IPS DF 4.7 (cell line): ENCODE data around the gene CASP6.

Experiments used
- DNase-seq: peaks from one replicate; pipeline ENCODE4 v3.0.0-alpha.2; 2013; ENCODE audit warnings: low spot score; ENCODE audit errors: extremely low read depth

The CASP6 gene

GRCh38 chr4:109702950-109703663, at the start of gene CASP6:
TSS of gene CASP6 (minus strand) at chr4:109703445. CDS start at chr4:109703395, 50 bp downstream.
- peak; percentile 41 for DNase-seq

- DNase-seq: no peak
These were observed 49.3 kb upstream of the CASP6 start for GRCh38 chr4:109752525-109752924.

GRCh38 chr4:109751852-109752251, 48.6 kb upstream of the CASP6 start:
- DNase-seq: no peak

GRCh38 chr4:109750652-109751244, 47.5 kb upstream of the CASP6 start:
- DNase-seq: no peak

- DNase-seq: no peak
These were observed 46.3 kb upstream of the CASP6 start for GRCh38 chr4:109749388-109750082.

GRCh38 chr4:109748114-109748513, 44.9 kb upstream of the CASP6 start:
- no peak for DNase-seq

- DNase-seq: no peak
These were observed 43.5 kb upstream of the CASP6 start for GRCh38 chr4:109746728-109747127.

GRCh38 chr4:109745830-109746229, 42.6 kb upstream of the CASP6 start:
- DNase-seq: no peak

- no peak for DNase-seq
These were observed 36.3 kb upstream of the CASP6 start for GRCh38 chr4:109739547-109739946.

GRCh38 chr4:109738104-109738872, 35.0 kb upstream of the CASP6 start:
- DNase-seq: no peak

- DNase-seq: no peak
These were observed 32.5 kb upstream of the CASP6 start for GRCh38 chr4:109735566-109736365.

- no peak for DNase-seq
These were observed 30.5 kb upstream of the CASP6 start for GRCh38 chr4:109733728-109734127.

- no peak for DNase-seq
These were observed 27.6 kb upstream of the CASP6 start for GRCh38 chr4:109730619-109731545.

GRCh38 chr4:109729718-109730618, 26.7 kb upstream of the CASP6 start, which contains the start of gene PLA2G12A:
TSS of gene PLA2G12A (minus strand) at chr4:109730070. CDS start at chr4:109729809, 261 bp downstream.
- DNase-seq: no peak

- DNase-seq: no peak
These were observed 26.0 kb upstream of the CASP6 start for GRCh38 chr4:109729117-109729717.

GRCh38 chr4:109728385-109728784, 25.1 kb upstream of the CASP6 start:
- no peak for DNase-seq

GRCh38 chr4:109723110-109723509, 19.9 kb upstream of the CASP6 start:
- DNase-seq: no peak

GRCh38 chr4:109722357-109722756, 19.1 kb upstream of the CASP6 start:
- no peak for DNase-seq
